Activated CD8-positive, alpha-beta memory T cell treated with anti-CD3 and anti-CD28 coated beads, Interleukin-2, amount 50 U/mL, for 48 hours (primary cell): ENCODE results near the gene EPHA3.
A peak's percentile ranks its signal among the peaks of the same experiment; 100 is the strongest.

Experiments used
- DNase-seq: peaks from one replicate; pipeline ENCODE4 v3.0.0-alpha.2; 2020

The EPHA3 gene

DNA sequence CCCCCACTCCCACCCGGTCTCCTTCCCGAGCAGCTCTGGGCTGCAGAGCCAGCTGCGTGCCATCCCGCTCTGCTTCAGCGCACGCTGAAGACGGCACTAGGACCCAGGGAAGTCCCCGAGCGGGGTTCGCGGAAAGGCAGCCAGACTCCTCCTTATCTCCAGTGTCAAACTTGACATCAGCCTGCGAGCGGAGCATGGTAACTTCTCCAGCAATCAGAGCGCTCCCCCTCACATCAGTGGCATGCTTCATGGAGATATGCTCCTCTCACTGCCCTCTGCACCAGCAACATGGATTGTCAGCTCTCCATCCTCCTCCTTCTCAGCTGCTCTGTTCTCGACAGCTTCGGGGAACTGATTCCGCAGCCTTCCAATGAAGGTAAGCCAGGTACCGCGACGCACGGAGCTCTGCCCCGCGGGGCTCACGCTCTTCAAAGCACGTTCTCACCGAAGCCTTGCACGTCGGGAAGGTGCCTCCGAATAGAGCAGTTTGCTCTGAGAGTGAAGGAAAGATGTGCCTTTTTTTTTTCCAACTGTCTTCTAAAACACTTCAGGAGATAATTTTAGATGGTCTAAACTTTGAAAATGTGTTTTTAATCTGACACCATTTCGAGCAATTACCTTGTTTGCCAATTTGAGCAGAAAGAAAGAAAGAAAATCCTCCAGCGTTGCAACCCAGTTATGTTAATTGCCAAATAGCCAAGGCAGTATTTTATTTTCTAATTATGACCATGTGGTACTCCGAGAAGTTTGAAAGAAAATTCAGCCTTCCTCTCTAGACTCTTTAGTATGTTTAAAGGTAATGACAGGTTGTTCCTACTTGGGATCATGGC lies at the start of gene EPHA3:
Gene EPHA3 (plus strand): TSS at position 161 of the 830 bp plus-strand sequence. CDS start 128 bp downstream, at position 289.
- peak; percentile 61 for DNase-seq

DNA sequence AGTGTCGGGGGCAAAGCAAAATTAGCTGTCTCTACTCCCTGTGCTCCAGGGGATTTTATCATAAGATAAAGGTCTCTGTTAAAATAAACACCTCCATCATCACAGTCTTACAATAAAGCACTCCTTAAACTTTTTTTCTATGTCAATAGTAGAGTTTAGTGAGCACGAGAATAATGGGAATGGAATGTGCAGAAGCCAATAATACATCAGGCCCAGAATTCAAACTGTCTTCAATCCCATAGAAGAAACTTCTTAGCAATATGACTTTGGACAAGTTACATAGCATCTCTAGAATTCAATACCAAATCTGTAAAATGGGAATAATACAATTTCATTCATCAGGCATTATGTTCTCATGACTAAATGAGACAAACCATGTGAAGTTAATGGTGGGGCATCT lies 49.0 kb upstream of the EPHA3 start:
- no peak for DNase-seq

DNA sequence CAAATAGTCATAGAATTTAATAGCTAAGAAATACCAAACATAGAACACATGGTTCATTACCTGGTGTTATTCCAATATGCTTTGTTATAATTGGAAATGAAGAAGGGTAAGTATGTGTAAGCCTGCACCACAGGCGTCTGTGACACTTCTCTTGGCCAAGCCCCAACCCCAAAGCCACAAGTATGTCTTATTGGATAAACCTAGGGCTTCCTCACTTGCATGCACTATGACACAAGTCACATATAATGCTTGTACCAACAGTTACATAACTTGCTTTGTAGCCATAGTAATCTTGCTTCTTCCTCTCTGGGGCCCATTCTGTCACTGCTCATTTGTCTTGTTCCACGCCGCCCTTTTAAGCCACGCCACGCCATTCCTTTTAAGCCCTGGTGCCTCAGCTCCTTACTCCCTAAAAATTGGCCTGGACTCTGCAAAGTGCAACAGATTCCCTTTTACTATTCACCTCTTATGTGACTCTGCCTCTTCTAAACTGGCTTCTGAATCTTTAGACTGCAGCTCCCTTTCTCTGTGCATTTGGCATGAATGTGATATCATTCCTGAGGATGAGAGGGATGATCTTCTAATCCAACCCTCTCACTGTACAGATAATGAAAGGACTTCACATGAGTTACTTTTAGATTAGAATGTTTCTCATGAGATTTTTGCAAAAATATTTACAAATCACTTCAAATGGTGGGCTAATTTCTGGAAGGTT lies 48.1 kb upstream of the EPHA3 start:
- no peak for DNase-seq

DNA sequence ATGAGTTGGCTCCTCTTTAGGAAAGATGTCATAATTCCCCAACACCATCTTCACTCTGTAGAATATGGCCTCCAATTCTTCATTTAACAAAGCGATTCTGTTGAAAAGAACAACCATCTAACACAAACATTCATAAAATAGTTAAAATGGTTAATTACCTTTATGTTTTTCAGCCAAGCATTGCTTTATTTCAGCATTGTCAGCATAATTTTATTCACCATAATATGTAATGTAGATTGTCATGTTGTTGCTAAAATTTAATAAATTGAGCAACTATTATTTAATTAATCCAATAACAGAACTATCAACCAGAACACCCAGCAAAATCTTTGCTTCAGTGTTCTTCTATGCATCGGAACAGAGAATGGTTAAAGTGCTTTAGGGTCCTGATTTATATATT lies 46.2 kb upstream of the EPHA3 start:
- no peak for DNase-seq

DNA sequence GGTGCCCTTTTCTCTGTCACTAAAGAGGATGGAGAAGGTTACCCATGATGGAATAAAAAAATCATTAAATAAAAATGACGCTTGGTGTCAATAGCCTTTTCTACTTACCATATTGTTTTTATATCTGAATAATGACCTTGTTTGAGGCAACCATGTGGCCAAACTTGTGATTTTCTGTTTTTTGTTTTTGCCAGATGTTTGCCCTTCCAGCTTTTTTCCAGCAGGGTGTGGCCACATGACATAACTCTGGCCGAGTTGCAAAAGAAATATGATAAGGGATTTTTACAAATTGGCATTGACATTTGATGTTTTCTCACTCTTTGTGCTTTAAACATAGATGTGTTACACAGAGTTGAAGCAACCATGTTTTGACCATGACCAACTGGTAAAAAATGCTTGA lies 39.7 kb upstream of the EPHA3 start:
- no peak for DNase-seq

DNA sequence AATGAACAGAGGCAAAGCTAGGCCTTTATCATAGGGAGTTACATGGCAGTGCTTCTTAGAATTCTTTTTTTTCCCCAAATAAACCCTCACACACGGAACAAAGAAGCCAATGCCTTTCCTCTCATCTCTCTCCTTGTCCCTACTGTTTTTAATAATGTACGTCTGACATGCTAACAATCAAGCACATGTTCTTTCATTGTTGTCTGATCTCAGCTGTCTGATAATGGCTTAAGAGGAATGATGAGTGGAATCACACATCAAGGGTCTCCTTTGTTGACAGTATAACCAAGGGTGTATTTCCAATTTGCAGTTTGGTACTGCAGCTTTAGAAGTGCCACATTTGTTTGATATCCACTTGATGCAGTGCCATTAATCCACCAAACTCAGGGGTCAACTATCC lies 34.8 kb upstream of the EPHA3 start:
- DNase-seq, result no peak

DNA sequence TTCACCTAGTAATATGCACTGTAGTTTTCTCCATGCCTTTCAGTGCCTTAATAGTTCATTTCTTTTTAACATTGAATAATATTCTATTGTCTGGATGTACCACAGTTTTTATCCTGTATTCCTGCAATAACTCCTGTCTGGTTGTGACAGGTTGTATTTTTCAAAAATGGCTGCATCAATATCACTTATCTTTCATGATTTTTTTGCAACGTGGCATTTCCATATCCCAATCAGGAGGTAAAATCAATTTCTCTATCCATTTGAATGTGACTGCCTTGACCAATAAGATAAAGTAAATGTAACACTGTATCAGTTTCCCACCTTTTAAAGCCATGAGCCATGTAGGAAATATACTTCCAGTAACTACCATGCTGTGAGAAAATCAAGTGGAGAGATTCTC lies 27.5 kb upstream of the EPHA3 start:
- DNase-seq, result no peak

DNA sequence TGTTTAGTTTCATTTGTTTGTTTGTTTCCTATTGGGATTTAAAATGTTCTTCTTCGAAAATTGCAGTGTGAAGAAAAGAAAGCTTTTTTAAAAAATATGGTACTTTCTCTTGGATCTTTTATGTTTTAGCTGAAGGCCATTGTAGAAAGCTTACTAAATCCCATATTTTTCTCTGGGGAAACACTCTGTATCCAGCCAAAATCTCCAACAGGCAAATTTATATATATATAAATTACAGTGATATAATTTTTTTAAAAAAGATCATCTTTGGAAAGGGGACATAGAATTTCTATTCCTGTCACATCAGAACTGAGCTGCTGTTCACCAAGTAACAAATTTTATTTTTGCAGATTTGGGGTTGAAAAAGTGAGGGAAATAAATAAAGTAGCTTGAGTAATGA lies 19.6 kb upstream of the EPHA3 start:
- no peak for DNase-seq

DNA sequence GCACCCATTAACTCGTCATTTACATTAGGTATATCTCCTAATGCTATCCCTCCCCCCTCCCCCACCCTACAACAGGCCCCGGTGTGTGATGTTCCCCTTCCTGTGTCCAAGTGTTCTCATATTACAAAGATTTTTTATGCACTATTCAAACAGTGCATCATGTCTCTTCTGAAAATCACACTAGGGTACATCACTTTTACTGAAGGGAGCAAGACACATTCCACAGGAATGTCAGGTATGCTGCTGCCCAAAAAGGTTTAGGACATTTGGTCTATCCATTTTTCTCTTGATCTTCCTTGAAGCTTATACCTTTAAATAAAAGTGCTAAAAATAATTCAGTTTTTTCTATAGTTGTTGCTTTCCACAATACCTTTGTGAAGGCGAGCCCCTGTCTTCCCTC lies 9.2 kb upstream of the EPHA3 start:
- DNase-seq, result no peak

DNA sequence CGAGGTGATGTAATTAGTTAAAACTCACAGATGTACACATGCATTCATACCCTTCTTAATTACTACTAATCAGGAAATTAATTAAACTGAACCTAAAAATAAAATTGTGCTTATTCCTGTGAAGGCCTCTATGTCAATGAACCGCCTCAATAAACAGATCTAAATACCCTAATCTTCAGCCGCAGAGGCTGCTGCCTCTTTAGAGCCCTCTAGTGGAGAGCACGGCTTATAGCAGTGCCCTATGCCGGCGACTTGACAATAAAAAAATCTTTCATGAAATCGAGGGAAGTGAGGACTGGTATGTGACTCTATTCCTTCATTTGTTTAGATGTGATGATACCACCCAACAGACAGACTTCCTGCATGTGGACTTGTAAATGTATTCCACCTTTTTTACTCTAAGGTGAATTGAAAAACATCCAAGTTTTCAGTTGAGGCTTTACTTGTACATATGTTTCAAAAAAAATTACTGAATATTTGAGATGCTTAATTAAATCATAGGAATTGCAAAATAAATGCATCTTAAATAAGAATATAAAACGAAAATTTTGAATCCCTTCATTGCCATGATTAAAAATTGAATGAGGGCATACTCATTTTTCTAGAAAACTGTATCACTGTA lies 8.3 kb upstream of the EPHA3 start:
- DNase-seq, result no peak

DNA sequence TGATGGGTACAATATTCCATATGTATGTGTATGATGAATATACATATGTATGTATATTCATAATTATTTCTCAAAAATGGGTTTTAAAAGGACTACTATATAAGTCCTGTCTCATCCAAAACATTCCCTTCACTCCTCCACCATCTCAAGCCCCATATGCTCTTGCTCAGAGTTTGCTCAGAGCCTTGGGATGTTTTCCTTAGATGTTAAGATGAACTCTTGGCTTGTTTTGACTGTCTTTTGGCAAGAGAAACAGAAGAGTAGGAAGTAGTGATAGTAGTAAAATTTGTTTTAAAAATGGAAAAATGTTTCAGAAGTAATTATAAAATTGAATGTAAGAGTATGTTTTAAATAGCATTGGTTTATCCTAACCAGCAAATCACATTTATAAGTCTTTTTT lies 6.2 kb upstream of the EPHA3 start:
- DNase-seq, result no peak

DNA sequence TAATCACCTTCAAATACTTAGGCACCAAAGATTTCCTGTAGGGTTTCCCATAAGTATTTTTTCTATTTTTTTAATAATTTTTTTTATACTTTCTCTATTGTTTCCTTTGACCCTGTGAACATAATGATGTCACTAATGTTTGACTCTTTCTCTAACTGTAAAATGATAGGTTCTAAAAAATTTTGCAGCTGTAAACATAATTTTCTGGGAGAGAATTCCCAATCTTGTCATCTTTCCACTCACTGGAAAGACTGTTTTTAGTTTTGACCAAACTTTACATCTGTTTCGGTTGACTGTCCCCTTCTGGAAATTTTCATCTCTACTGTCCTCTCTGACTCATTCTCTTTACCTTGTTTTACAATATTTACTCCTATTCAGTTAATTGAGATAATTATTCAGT lies 5.5 kb upstream of the EPHA3 start:
- DNase-seq, result no peak

DNA sequence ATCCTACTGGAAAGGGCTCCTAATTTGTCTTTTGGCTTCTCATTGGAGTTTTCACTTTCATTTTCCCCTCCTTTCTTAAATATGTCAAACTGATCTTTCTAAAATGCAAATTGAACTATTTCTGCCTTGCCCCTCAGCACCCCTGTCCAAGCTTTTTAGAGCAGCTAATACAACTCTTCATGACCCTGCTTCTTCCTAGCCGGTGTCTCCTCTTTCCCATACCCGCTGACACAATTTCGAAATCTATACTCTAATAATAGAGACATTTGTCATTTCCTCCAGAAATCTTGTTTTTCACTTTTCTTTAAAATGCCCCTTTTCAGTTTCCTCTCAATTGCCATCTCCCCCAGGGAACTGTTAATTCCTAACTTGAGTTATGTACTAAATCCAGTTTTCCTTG lies 2.9 kb upstream of the EPHA3 start:
- DNase-seq, result no peak

DNA sequence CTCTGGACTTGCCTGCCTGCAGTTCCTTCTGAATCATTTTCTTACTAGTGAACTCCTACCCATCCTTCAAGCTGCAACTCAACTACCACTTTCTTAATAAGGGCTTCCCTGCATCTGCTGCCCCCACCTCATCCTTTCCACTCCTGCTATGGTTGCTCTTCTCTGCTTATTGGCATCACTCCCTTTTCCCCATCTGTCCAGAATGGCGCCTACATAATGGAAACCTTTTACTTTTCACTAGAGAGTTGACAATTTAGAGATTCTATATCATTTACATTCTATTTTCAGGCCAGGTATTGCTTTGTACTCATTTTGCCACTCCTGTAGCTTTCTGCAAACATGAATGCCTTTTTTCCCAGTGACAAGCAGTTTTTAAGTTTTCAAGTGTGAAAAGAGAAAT lies 1.9 kb upstream of the EPHA3 start:
- no peak for DNase-seq

DNA sequence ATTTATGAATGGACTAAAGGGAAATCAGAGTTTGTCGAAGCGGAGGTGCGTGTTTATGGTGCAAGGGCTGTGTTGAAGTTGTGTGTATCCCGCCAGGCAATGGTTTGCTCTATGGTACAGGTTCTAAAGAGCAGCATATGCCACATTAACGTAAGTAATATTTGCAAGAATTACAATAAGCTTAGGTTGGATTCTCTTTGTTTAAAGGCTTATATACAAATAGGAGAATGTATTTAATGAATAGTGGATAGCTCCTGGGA lies 800 bp downstream of the EPHA3 start:
- DNase-seq, result no peak

DNA sequence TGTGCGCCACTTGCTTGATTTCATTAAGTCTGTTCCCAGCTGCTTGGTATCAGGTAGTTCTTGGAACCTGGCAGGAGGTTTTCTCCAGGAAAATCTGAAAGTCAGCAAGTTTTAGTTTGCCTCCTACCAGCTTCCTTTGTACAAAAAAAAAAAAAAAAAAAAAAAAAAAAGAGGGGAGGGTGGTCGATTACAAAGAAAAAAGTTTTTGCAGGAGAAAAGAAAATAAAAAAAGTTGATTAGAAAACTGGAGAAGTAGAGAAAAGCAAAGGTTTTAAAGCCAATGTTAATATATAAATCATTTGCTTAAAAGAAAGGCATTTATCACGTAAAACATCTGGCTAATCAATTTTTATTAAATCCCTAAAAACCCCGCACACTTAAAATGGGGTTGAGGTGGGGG lies 5.9 kb downstream of the EPHA3 start:
- DNase-seq, result no peak

DNA sequence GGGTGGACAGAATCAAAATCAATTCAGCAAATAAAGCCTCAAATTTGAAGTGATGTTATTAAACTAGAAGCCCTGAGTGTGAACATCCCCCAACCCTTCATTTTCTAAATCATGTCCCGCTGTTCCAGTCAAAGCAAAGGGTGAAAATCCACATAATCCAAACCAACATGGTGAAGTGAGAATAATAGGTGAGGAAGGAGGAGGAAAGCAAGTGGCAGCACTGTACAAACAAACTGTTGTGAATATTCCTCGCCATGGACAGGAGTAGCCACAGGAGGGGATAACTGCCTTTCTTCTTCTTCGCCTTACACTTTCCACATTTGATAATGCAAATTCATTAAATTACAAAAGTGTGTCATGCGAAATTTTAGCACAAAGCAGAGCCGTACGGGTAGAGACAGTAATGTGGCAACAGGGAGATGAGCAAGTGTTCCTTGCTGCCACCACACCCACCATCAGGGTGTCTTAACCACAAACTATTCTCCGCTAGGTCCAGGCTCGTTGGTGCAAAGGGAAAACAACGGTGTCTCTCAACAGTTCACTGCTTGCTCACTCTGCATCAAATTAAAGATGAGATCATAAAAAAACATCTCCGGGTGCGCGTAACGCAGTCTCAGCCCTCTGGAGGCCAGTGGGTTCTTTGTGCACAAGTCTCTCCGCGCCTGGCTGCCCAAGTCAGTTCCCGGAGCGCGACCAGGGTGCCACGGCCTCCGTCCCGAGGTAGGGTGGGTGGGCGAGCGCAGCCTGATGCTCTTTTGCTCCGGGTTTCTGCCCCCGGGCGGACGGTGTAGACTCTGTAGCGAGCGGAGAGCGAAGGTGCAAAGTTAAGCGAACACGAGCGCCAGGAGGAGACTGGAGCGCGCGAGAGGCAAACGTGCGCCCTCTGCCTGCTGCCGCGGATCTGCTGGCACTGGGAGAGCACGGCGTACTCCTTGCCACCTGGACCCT lies 6.7 kb downstream of the EPHA3 start:
- peak; percentile 54 for DNase-seq

DNA sequence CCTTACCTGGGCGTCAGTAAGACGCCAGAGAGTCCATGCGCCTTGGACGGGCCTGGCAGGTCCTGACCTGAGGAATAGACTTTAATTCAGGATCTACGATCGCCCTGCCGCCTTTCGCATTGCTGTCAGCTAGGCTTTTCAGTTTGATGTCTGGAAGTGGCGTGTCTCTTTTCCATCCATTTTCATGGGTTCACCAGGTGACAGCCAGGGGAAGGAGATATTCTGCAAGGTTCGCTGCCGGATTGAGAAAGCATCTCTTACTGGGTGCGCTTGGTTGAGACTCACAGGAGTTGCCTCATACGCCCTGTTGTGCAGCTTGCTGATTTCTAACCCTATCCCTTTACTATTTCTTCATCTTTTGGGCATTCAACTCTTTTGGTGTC lies 7.4 kb downstream of the EPHA3 start:
- DNase-seq, result no peak

DNA sequence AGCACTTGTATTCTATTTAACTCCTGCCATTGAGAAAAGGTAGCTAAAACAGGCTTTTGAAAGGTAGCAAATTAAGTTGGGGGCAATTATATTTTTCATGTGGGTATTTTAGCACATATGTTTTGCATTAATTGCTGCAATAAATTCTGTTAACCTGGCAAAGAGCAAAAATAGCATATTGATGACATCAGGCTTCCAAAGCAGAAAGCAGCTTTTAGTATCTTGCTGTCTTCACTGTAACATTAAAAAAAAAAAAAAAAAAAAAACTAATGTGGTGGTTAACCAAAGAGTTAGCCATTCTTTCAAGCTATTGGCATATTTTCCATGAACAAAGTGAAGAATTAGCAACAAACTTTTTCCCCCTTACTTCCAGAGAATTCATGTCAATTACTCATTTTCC lies 9.1 kb downstream of the EPHA3 start:
- DNase-seq, result no peak

DNA sequence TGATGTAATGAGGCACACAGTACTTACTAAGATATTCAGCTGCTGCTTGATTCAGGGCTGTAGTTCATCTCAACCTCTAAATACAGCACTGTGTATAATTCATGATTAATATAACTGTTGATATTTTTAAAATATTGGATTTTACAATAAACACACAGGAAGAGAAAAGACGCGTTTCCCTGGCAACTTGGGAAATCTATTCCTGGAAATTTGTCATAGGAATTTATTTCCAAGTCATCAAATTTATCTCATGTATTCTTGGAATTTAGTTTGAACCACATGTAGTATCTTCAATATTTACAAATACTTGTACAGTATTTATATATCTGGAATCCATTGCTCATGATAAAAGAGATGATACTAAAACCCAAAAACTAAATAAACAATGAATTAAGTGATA lies 30.6 kb downstream of the EPHA3 start:
- DNase-seq, result no peak

DNA sequence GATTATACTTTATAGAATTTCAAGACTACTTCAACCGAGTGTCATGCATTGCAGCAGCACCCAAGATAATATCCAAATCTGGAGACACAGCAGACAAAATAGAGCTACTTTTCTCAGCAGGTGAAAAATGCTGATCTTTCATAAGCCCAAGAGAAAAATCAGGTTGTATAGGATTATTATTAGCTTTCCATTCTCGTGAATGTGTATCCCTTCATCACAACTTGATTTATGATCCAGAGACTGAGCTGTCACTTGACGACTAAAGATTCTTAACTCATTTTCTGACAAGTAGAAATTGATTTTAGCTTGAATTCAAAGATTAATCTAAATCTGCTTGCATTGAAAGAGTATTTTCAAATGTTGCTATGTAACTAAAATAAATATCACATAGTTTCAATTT lies 32.4 kb downstream of the EPHA3 start:
- DNase-seq, result no peak

DNA sequence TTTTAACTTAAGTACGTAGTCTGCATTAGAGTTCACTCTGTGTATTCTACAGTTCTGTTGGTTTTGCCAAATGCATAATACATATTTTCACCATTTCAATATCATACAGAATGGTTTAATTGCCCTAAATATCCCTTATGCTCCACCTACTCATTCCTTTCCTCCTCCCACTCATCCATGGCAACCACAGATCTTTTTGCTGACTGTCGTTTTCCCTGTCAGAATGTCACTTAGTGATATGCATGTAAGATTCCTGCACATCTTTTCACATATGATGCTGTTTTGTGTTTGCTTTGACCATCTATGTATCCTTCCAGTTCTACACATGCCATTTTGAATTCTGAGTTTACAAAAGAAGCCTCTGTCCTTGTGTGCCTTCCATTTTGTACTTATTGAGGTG lies 36.7 kb downstream of the EPHA3 start:
- DNase-seq, result no peak

DNA sequence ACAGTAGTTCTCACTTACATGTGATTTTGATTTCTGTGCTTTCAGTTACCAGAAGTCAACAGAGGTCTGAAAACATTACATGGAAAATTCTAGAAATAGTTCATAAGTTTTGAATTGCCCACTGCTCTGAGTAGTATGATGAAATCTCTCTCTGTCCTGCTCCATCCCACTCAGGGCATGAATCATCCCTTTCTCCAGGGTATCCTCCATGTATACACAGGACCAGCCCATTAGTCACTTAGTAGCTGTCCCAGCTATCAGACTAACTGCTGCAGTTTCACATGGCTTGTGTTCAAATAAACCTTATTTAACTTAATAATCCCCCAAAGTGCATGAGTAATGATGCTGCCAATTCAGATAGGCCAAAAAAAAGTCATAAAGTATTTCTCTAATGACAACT lies 38.6 kb downstream of the EPHA3 start:
- DNase-seq, result no peak
